K562 (cell line): ENCODE results near the gene LAG3. TPM values are rescaled to one million over a fixed set of nuclear protein-coding genes. Genes with fewer than 3 reads are reported as not detected.
A peak's percentile ranks its signal among the peaks of the same experiment; 100 is the strongest.

Experiments
- ATAC-seq: fragments of 200-7000 bp; cut with Tn5 transposase; 3 replicates; pipeline ENCODE4 v1.9.1; 2020; ENCODE audit warnings: moderate library complexity
- BruUV-seq: library from RNA; stranded (reverse); fragments of 400-500 nt; replicated peaks from 2 replicates; lab custom pipeline; 2021; lab: Mats Ljungman, UMichigan
- CTCF ChIA-PET: fragments of 300-600 bp; formaldehyde crosslinking; extraction: SDS; loops from one replicate; lab custom pipeline; 2021; ENCODE audit warnings: low intra/inter-chr PET ratio; lab: Yijun Ruan, JAX
- POLR2A ChIA-PET: fragments of 300-600, 350-650 bp; sonication (Branson Sonifier 250); formaldehyde crosslinking; extraction: SDS; loops from one replicate; lab custom pipeline; 2021; ENCODE audit warnings: antibody characterized with exemption, inconsistent platforms; lab: Yijun Ruan, JAX
- DNase-seq, 4 experiments: peaks; one replicate each; pipeline versions ENCODE4 v3.0.0 to v3.0.0-alpha.2; 2011 to 2018; ENCODE audit warnings: low spot score in 3 of 4, mixed read lengths in 3 of 4; ENCODE audit errors: extremely low read depth in 1 of 4
- FAIRE-seq: peaks from 2 replicates; lab custom pipeline; 2011; peaks lifted over from hg19 to GRCh38; lab: Jason Lieb, UNC
- H2AFZ ChIP-seq: 2 replicates; pipeline ENCODE4 v1.6.0; 2011; ENCODE audit warnings: low read depth, low read length, control low read depth, inconsistent platforms
- H3K27ac ChIP-seq: fragments of 200-600 bp; 3 replicates; pipeline ENCODE4 v1.8.0; 2011; ENCODE audit warnings: low read depth, mild to moderate bottlenecking, control low read depth, inconsistent platforms, low read length, moderate library complexity, mixed read lengths; ENCODE audit errors: extremely low read depth
- H3K27me3 ChIP-seq, 2 experiments: fragments of 300-600 bp in 1 of 2; 2 replicates in 1 of 2; 3 replicates in 1 of 2; pipeline versions ENCODE4 v1.6.0 to v1.8.0; 2011; ENCODE audit warnings: inconsistent platforms in 2 of 2, low read length in 2 of 2, mild to moderate bottlenecking in 1 of 2, mixed read lengths in 1 of 2, moderate library complexity in 1 of 2; ENCODE audit not compliant: control insufficient read depth in 2 of 2, insufficient read depth in 2 of 2
- H3K36me3 ChIP-seq: fragments of 300-600 bp; 3 replicates; pipeline ENCODE4 v1.8.0; 2011; ENCODE audit warnings: mild to moderate bottlenecking, low read length, inconsistent platforms; ENCODE audit not compliant: control insufficient read depth, insufficient read depth
- H3K4me1 ChIP-seq, 2 experiments: fragments of 200-600 bp in 1 of 2; replicated peaks in 1 of 2; 2 replicates in 1 of 2; 3 replicates in 1 of 2; pipeline versions ENCODE4 v1.5.1 to v1.8.0; 2011; ENCODE audit warnings: inconsistent platforms in 2 of 2, low read length in 2 of 2, mild to moderate bottlenecking in 1 of 2, mixed read lengths in 1 of 2, moderate library complexity in 1 of 2; ENCODE audit not compliant: control insufficient read depth in 2 of 2, insufficient read depth in 2 of 2
- H3K4me2 ChIP-seq: 2 replicates; pipeline ENCODE4 v1.6.1; 2011; ENCODE audit warnings: low read length, control low read depth, inconsistent platforms, mixed read lengths; ENCODE audit not compliant: insufficient read depth
- H3K4me3 ChIP-seq: fragments of 200-600 bp; sonication (generic), shearing (Covaris generic); 2 replicates; pipeline ENCODE4 v1.5.1; 2016; ENCODE audit warnings: control low read depth, inconsistent platforms
- H3K79me2 ChIP-seq: fragments of 200-600 bp; 3 replicates; pipeline ENCODE4 v1.8.0; 2011; ENCODE audit warnings: low read length, inconsistent platforms; ENCODE audit not compliant: control insufficient read depth, insufficient read depth
- H3K9ac ChIP-seq, 2 experiments: 2 replicates each; pipeline versions ENCODE4 v1.6.0 to v1.6.1; 2011; ENCODE audit warnings: low read depth in 2 of 2, low read length in 2 of 2, control low read depth in 1 of 2, inconsistent platforms in 1 of 2, mild to moderate bottlenecking in 1 of 2, mixed read lengths in 1 of 2; ENCODE audit not compliant: insufficient read depth in 1 of 2
- H3K9me1 ChIP-seq: one replicate; pipeline ENCODE4 v1.6.0; 2011; ENCODE audit warnings: inconsistent platforms, mild to moderate bottlenecking, low read length, moderate library complexity; ENCODE audit not compliant: control insufficient read depth, insufficient read depth
- H3K9me3 ChIP-seq: replicated peaks from 2 replicates; pipeline ENCODE4 v1.5.1; 2011; ENCODE audit warnings: low read depth, low read length, inconsistent platforms; ENCODE audit not compliant: control insufficient read depth, insufficient read depth
- H4K20me1 ChIP-seq: replicated peaks from 2 replicates; pipeline ENCODE4 v1.6.1; 2011; ENCODE audit warnings: low read length, inconsistent platforms, mixed read lengths; ENCODE audit not compliant: control insufficient read depth, insufficient read depth
- ARHGAP35 ChIP-seq: fragments of 450-650 bp; IDR thresholded peaks from 2 replicates; pipeline ENCODE4 v1.6.1; 2018; ENCODE audit not compliant: partially characterized antibody
- BDP1 ChIP-seq: IDR thresholded peaks from 3 replicates; pipeline ENCODE4 v1.6.1; 2011; ENCODE audit not compliant: insufficient read length, insufficient read depth
- HDAC8 ChIP-seq: fragments of 450-650 bp; IDR thresholded peaks from 2 replicates; pipeline ENCODE4 v1.6.1; 2016; ENCODE audit warnings: mild to moderate bottlenecking, missing genetic modification characterization, moderate library complexity, missing compliant biosample characterization
- ZNF263 ChIP-seq: sonication (generic); formaldehyde crosslinking; IDR thresholded peaks from 2 replicates; pipeline ENCODE4 v1.8.0; 2022; ENCODE audit warnings: mild to moderate bottlenecking, missing genetic modification reagents, borderline replicate concordance
- WGBS: fragments of 100-300 bp; shearing (Covaris generic); methylation state at CpG from one replicate; pipeline ENCODE4 v1.1.6; 2016; ENCODE audit warnings: low coverage, mixed read lengths; ENCODE audit not compliant: insufficient coverage; ENCODE audit errors: missing lambda C conversion rate; 5-methylcytosine and 5-hydroxymethylcytosine counted together
- in situ Hi-C: fragments of 300-500 bp; cut with MboI; formaldehyde crosslinking; loops from 4 replicates; pipeline ENCODE4 v1.15.0; 2018; ENCODE audit warnings: inconsistent platforms, mixed read lengths
- intact Hi-C: fragments of 100-400 bp; cut with micrococcal nuclease; formaldehyde crosslinking; loops from 2 replicates; pipeline ENCODE4 v1.14.2; 2022
- polyA plus RNA-seq, 8 experiments: library from polyadenylated mRNA; depleted of rRNA in 4 of 8; stranded (reverse) in 5 of 8; unstranded in 3 of 8; fragments of >200 nt; fragmentation: Nextera tagmentation in 2 of 8; fragmentation: Illumina TruSeq in 1 of 8; extraction: Ambion mirVana in 2 of 8; extraction: Trizol in 1 of 8; gene quantifications; 2 replicates each; pipeline versions ENCODE4 v1.2.1 to v1.2.3, GENCODE V29; 2011 to 2014; ENCODE audit warnings: inconsistent platforms in 1 of 8, missing spikeins in 1 of 8
- total RNA-seq, 7 experiments: library from RNA; depleted of rRNA in 6 of 7; stranded (reverse); fragments of >200 nt in 6 of 7; fragmentation: Illumina TruSeq in 2 of 7; extraction: Trizol in 2 of 7; gene quantifications; 2 replicates each; pipeline versions ENCODE4 v1.2.1 to v1.2.3, GENCODE V29; 2011 to 2021; ENCODE audit warnings: low replicate concordance in 1 of 7
- TF ChIP-seq, protein P1 (sequence below): sonication (generic); formaldehyde crosslinking; IDR thresholded peaks from 2 replicates; pipeline ENCODE4 v1.8.0; 2022; ENCODE audit warnings: missing genetic modification reagents, mild to moderate bottlenecking, moderate library complexity, borderline replicate concordance

Gene LAG3
- total and polyA plus RNA-seq, 9 of the 15 experiments (the other 6 are each of a cell fraction or from before 2014, with no cell fraction given): 0.07 to 0.66 (median 0.09) TPM; not detected in 1

- TF ChIP-seq, protein P1, sequence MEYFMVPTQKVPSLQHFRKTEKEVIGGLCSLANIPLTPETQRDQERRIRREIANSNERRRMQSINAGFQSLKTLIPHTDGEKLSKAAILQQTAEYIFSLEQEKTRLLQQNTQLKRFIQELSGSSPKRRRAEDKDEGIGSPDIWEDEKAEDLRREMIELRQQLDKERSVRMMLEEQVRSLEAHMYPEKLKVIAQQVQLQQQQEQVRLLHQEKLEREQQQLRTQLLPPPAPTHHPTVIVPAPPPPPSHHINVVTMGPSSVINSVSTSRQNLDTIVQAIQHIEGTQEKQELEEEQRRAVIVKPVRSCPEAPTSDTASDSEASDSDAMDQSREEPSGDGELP (CRISPR knock-in tag): peak; percentile 16; the same call in 1 of the 2 replicates
These were observed 49.5 kb downstream of the LAG3 start, which contains the start of gene GPR162 (continued) for GRCh38 chr12:6821591-6822425.

DNA sequence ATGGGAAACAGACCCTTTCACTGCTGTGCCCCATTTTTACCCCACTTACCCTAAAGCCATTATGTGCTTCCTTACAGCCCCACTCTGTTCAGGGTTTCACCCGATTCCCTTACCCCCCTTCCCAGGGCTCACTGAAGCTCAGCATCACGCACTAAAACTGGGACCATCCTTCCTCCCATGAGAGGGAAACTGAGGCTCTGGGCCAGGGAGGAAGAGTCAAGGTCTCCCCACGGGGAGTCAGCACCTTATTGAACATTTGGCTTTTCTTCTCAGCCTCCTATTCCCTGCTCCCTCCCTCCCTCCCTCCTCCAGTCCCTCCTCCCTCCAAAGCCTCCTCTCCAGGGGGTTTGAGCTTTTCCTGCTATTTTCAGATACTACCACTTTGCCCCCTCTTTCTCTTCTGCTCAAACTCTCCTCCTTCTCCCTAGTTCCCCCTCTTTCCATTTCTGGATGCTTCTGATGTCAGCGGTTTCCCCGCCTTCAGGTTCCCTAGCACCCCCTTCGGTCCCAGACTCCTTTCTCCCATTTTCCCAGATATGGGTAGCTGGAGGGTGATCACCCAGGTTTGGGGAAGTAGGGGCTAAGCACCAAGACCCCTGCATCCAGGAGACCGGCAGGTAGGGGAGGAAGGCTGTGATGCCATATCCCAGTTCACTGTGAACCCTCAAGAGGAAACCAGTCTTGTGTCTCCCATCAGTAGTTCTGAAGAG lies 50.3 kb downstream of the LAG3 start:
- no peak for DNase-seq
- in situ Hi-C loops (no loop called here), intact Hi-C loops (loop anchor here (10.0 kb wide), 2 partner anchors 208 to 268 kb away; partner anchors contain the start of gene IFFO1)
- Histone ChIP-seq H3K9ac (no peak overlapping the region), H3K79me2 (no peaks in the 10 kb centered on the region; the same call in 2 of the 3 replicates), H3K4me3 (no peak overlapping the region), H3K27me3 (peaks cover 0 to 4% of the 10 kb centered on the region in 2 experiments; a peak in 2 of 5 replicates), H3K36me3 (no peaks in the 10 kb centered on the region), H3K9me3 (no peaks in the 10 kb centered on the region), H3K4me1 (peaks cover 14 to 34% of the 10 kb centered on the region in 2 experiments; a peak in 4 of 5 replicates), H2AFZ (no peak overlapping the region), H4K20me1 (no peaks in the 10 kb centered on the region), H3K4me2 (no peak overlapping the region), H3K9me1 (no peaks in the 10 kb centered on the region), H3K27ac (no peak overlapping the region)
- TF ChIP-seq HDAC8: no peak
- peak; percentile 80 for TF ChIP-seq ZNF263
- no peak for TF ChIP-seq ARHGAP35
- no peak for TF ChIP-seq BDP1
- POLR2A ChIA-PET: interaction anchor here (1.0 kb wide), 1 partner anchor 10 kb away, joined by 3 read pairs; no protein-coding TSS in a partner anchor
- BruUV-seq: no TSS peak
- FAIRE-seq: no peak
- ATAC-seq: no peak
- CTCF ChIA-PET: interaction anchor here (1.3 kb wide), 1 partner anchor 69 kb away, joined by 3 read pairs; no protein-coding TSS in a partner anchor
- WGBS: 6% methylated on average over 2 of the region's 7 CpGs
